NOMO-1 (cell line): Measurements from ENCODE around the gene TM4SF4.

Experiments used
- DNase-seq, 2 experiments: peaks; one replicate each; lab custom pipeline; 2025; ENCODE audit not compliant: unreplicated experiment in 2 of 2; lab: John Stamatoyannopoulos, UW

TM4SF4 gene

DNA sequence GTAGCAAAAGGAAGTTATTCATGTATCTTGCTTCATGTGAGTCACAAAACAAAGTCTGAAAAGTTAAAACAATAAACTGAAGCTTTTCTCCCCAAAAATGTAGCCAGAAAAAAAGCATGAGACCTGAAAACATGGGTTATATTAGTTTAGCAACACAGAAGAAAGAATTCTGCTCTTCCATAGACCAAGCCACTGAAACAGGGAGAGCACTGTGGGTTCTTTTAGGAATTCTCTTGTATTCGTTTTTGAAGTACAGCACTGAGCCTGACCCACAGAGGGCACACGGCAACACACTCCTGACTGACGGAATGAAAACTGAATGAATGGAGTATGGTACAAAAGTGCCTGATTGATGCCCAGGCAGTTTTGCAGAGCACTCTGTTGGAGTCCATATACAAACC, 66.6 kb downstream of the TM4SF4 start:
- no peak for DNase-seq

DNA sequence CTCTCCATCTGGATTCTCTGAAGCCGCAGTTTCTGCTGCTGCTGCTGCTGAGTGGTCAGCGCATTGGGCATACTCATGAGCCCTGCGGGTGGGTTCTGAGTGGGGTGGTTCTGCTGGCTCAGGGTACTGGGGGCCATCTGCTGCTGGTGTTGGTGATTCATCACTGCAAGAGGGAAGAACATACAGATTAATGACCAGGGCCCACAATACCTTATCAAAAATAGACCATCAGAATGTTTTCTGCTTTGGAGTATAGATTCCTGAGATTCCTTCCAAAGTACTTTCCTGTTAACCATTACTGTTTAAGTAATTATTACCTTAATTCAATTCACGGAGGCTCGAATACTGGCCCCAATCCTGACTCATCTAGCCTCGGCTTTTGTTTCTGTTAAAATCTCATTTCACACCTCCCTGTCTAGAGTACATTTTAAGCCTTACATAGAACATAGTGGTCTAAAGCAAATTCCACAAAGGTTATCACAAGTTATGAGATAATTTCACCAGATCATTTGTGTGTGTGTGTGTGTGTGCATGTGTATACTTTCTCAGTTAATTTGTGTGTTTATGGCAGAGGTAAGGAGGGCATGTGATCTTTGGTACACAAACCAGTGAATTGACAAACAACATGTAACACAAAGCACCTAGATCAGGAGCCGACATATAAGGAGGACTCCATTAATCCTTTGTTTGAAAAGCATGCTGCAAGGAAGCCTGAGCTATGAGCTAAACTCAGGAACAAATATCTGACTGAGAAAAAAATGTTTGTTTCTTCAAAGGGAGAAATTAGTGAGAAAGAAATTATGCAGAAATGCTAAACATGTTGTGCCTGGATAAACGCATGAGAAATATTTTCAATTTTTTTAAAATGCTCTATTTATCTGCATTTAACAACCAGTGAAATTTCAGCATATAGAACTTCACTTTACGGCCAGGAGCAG, 68.1 kb downstream of the TM4SF4 start:
- no peak for DNase-seq

DNA sequence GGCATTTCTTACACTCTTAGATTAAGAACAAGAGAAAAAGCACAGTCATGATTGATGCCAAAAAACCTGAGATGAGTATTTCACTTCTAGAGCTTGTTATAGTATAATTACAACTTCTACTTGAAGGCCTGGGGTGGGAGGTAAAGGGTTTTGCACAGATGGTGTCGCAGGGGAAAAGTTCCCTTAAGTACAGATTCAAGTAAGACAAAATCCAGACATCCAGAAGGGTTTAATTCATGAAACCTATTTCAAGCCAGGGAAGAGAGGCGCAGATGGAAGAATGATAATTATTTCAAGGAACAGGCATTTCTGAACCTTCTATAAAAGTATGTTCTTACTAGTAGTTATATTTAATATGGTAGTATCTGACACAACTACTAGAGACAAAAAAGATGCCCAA, 70.6 kb downstream of the TM4SF4 start:
- no peak for DNase-seq

DNA sequence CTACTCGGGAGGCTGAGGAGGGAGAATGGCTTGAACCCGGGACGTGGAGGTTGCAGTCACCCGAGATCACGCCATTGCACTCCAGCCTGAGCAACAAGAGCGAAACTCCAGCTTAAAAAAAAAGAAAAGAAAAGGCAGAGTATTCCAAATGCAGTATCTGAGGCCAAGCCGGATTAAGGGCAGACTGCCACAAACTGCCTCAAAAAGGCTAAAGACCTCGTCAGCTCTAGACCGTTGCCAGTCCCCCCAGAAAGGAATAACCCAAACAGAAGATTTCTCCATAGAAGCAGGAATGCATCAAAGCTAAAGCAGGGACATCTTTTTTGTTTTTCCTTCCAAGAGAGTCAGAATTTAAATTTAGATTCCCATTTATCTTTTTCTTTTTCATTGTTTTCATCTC, 72.9 kb downstream of the TM4SF4 start:
- DNase-seq: no peak

DNA sequence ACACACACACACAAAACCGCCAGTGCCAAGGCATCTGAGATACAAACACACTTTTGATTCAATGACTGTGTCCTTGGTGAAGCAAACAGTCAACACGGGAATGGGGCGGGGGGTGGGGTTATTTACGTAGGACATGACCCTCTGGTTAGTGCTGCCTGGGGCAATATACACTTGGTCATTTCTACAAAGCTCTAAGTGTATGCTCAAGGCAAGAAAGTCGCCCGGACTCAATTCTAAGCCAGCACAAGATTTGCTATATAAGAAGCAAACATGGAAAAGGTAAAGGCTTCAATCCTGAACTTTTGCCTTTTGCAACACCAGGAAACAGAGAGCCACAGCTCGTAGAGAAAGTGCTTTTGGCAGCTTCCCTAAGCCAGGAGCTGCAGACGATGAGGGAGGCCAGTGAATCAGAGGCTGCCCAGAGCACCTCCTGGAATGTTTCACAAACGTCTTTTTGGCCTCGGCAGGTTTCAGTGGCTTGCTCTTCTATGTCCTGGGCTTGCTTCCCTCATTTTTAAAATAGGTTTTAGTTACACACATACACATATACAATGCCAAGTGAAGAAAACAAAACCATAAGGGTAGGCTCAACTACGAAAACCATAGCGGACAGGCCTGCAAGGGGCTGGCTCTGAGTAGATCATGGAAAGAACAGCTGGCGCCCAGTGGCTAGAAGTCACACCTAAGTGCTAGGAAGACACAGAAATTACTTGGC, 73.6 kb downstream of the TM4SF4 start:
- DNase-seq: no peak

DNA sequence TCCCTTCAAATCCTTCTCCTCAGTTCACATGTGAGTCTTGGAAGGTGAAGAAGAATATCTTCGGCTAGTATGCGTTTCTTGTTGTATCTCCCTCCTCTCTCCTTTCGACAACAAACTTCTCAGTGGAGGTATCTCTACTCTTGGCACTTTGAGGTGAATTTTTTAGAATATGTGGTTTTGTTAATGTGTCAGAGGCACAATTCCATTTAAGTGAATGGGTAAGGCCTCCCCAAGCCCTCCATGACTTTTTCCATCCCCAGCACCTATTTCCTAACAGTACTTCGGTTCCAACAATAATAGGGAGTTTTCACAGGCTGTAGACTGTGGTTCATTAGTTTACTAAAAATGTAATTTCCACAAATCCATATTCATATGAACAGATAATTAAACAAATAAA, 74.2 kb downstream of the TM4SF4 start:
- no peak for DNase-seq

DNA sequence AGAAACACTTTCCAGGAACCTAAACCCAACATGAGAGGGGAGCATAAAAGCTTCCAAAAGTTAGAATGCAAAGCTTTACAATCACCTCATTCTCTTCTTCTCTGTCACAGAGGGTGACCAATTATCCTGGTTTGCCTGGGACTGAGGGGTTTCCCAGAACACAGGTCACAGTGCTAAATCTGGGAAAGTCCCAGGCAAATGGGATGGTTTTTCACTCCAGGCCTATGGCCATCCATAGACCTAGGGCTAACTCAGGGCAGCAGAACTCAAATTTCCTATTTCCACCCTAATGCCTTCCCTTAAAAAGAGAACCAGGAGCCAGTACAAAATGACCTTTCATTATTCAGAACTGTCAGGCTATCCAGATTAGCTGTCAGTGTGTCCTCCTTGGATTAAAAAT, 77.0 kb downstream of the TM4SF4 start:
- no peak for DNase-seq

DNA sequence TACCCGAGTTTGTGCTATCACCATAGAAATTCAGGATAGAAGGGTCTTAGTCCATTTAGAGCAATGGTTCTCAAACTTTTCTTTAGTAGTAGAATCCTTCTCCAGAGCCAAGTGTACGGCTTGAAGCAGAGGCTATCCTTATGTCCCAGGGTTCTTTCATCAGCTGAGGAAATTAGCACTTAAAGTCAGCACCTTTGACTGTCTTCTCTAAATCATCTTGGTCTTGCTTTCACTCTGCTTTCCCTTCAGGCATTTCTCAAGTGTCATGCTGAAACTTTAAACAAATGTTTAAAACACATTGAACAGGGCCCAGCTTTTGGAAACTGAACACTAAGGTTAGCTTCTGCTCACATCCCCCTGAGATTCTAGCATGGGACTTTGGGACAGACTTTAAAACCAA, 78.2 kb downstream of the TM4SF4 start:
- DNase-seq: no peak
